NCI-H1417 treated with DMSO at 0.1 percent for 48 hours (cell line): ENCODE results near the gene SYCP1.
"Not testable (repeated sequence)": the region's sequence is repeated elsewhere in the genome, so short reads cannot be mapped to it uniquely, and the experiment has no call there.

Experiments
- DNase-seq: peaks from one replicate; lab custom pipeline; 2025; lab: John Stamatoyannopoulos, UW

The SYCP1 gene

DNA sequence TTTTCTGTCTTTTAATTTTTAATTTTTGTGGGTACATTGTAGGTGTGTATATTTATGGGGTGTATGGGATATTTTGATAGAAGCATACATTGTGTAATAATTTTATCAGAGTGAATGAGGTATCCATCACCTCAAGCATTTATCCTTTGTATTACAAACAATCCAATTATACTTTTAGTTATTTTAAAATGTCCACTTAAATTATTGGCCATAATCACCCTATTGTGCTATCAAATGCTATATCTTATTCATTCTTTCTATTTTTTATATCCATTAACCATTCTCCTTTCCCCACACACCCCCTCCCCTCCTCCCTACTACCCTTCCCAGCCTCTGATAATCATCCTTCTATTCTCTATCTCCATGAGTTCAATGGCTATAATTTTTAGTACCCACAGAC lies 104.8 kb downstream of the SYCP1 start:
- no peak for DNase-seq

- DNase-seq, result no peak
Observed at GRCh38 chr1:114976891-114977290, 122.2 kb downstream of the SYCP1 start.

DNA sequence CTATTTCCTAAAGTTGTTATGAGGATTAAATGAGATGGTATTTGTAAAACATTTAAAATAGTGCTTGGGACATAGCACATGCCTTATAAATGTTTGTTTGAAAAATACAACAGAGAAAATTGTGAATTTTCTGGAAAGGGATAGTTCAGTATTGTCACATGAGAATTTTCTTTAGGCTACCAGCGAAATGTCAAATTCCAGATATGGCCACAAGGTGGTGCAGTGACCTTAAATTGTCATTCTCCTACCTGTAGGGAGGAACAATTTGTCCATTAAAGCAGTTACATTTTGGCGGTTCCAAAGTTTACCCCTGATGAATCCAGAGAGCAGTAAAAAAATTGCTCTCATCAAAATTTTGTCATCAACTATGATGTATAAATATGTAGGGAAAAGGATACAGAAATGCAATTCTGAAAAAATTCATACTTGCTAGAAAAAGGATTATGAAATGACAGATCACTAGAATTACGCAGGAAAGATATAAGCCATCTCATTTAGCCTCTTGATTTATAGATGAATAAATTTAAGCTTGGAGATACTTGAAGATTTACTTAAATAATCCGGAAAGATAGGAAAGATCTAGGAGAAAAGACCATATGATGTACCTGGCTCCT lies 124.7 kb downstream of the SYCP1 start:
- DNase-seq, result peak; percentile 1

- DNase-seq, result no peak
Observed at GRCh38 chr1:114982251-114982650, 127.6 kb downstream of the SYCP1 start.

- no peak for DNase-seq
Observed at GRCh38 chr1:114986286-114986685, 131.6 kb downstream of the SYCP1 start.

DNA sequence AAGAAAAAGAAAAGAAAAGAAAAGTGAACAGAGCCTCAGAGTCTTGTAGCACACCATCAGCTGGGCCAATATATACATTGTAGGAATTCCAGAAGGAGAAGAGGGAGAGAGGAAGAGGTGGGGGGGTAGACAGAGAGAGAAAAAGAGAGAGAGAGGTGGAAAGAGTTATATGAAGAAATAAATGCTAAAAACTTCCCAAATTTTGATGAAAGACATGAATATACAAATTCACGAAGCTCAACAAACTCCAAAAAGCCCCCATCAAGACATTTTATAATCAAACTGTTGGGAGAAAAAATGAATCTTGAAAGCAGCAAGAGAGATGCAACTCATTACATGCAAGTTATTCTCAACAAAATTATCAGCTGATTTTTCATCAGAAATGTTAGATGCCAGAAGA lies 133.4 kb downstream of the SYCP1 start:
- DNase-seq, result no peak

DNA sequence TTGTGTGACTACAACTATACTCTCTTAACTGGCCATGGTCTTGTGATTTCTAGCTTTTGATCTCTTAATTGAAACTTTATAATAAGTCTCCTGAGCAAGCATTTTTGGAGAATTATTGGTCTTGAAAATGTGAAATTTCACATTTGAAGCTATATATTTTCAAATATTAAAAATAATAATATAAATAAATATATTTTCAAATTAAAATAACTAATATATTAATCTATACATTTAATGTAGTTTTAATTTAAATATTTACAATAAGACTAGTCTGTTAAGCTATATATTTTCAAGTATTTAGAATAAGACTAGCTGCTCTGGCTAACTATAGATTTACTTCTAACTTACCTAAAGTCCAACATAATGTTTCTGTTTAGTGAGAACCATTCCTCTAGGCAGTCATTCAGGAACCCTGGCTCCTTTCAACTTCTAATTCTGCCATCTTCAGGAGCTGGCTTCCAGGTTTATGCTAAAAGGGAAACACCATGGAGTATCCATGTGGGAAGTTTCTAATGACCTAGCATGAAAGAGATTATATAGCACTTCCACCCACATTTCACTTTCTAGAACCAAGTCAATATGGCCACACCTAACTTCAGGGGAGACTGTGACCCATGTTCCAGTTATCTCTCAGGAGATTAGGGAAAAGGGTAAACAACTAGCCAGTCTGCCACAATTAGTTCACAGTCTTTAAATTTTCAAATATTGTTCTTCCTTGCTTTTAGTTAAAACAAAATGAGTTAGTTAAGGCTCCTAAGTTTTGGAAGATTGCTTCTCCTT lies 143.0 kb downstream of the SYCP1 start:
- DNase-seq, result no peak

DNA sequence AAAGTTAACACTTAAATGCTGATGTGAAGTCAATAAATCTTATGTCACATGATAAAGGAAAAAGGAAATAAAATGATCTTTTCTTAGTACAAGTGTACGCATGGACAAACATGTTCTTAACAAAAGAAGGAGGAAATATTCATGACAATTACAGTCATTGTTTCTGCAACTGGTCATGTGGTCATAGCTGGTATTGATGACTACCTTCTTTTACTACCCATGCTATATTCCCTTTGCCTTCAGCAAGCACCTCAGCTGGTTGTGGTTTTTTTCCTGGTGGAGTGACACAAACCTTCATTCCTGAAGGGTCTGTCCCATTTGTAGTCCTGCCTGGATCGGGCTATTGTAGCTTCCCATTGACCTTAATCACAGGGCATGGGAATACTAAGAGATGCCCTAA lies 151.5 kb downstream of the SYCP1 start:
- no peak for DNase-seq

GRCh38 chr1:115012006-115012405 lies 157.3 kb downstream of the SYCP1 start:
- no peak for DNase-seq

- DNase-seq, result no peak
Observed at GRCh38 chr1:115012434-115012833, 157.8 kb downstream of the SYCP1 start.

DNA sequence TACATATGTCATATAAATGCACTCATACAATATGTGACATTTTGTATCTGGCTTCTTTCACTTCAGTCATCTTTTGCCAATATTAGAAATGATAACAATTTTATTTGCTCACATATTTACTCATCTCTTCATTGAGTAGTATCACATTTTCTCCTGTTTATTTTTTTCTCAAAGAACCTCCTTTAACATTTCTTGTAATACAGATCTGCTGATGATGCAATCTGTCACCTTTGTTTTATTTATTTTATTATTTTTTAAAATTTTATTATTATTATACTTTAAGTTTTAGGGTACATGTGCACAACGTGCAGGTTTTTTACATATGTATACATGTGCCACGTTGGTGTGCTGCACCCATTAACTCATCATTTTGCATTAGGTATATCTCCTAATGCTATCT lies 159.1 kb downstream of the SYCP1 start:
- no peak for DNase-seq

DNA sequence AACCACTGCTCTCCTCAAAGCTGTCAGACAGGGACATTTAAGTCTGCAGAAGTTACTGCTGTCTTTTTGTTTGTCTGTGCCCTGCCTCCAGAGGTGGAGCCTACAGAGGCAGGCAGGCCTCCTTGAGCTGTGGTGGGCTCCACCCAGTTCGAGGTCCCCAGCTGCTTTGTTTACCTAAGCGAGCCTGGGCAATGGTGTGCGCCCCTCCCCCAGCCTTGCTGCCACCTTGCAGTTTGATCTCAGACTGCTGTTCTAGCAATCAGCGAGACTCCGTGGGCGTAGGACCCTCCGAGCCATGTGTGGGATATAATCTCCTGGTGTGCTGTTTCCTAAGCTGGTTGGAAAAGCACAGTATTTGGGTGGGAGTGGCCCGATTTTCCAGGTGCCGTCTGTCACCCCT lies 164.9 kb downstream of the SYCP1 start:
- not testable (repeated sequence) for DNase-seq

DNA sequence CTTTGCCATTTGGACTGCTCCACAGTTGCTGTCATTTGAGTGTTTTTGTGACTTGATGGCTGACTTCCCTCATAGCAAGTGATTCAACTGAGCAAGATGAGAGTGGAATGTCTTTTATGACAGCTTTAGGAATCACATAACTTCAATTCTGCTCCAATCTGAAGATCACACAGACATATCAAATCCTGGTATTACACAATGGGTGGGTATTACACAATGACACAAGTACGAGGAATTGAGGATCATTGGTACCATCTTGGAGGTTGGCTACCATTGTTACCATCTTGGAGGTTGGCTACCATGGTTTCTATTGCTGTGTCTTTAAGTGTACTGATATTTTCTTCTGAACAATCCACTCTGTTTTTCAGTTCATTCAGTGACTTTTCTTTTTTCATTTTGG lies 166.5 kb downstream of the SYCP1 start:
- no peak for DNase-seq

- DNase-seq, result no peak
Observed at GRCh38 chr1:115023593-115023992, 168.9 kb downstream of the SYCP1 start.

DNA sequence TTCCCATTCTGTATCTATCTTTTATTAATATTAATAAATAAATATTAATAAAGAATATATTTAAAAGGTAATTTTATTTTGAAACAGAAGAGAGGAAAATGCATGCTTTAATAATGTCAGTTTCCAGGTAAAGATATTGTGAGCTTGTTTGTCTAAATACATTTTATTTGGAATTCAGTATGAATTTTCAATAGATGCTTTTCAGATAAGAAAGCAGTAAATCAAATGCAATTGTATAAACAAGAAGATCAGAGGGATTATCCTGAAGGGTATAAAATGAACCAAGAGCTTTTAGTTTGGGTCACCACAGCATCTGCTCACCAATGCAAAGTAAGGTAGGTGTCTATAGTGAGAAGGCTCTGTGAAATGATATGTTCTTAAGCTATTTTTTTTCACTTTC lies 174.9 kb downstream of the SYCP1 start, which contains the start of gene TSHB:
Gene TSHB, plus strand, starts transcription at position 301 of the 400 bp plus-strand sequence. CDS start 3,537 bp downstream, outside the sequence.
- no peak for DNase-seq

DNA sequence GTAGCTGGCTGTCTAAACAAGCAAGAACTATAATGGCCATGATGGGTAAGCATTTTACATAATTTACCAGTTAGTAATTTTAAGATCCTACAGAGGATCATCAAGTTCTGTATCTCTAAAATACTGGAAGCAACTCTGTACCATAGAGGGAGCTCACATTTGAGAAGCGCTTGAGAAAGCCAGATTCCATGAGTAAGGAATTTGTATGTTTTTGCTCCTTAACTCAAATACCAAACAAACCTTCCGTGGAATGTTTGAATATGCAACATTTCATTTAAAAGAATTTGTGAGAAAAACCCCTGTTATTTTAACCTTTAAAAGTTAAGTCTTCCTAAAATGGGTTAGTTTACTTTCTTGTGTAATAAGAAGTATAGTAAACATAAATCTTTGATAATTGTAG lies 176.9 kb downstream of the SYCP1 start:
- DNase-seq, result no peak

GRCh38 chr1:115035652-115036051 lies 181.0 kb downstream of the SYCP1 start:
- DNase-seq, result no peak

GRCh38 chr1:115036814-115037507 lies 182.3 kb downstream of the SYCP1 start:
- DNase-seq, result no peak

DNA sequence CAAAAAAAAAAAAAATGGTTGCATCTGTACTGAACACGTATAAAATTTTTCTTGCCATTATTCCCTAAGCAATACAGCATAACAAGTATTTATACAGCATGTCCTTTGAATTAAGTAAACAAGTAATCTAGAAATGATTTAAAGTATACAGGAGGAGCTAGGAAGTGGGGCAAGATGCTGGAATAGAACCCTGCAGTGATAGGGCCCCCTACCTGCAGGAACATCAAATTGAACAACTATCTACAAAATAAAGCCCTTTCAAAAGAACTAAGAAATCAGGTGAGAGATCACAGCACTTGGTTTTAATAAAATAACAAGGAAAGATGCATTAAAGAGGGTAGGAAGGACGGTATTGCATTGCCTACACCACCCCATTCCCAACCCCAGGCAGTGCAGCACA lies 185.8 kb downstream of the SYCP1 start:
- DNase-seq, result no peak

DNA sequence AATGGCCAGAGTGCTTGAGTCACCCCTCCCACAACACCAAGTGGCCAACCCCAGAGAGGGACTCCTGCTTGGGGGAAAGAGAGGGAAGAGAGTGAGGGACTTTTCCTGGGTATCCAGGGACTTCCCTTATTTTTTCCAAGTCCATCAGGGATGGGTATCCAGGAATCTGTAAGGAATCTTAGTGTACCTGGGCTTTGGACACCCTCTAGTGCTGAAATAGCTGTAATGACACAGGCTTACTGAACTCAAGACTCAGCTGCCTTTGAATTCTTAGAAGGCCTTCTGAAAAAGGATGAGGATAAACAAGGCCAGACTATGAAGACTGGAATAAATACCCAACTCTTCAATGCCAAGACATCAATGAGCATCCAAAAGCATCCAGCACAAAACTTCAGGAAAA lies 187.0 kb downstream of the SYCP1 start:
- DNase-seq, result no peak
